HEK293 (cell line): ENCODE measurements around the gene FLNA.

Experiments used
- CTCF ChIP-seq: fragments of 450-650 bp; formaldehyde crosslinking; IDR thresholded peaks from 2 replicates; pipeline ENCODE4 v1.5.1; 2016; ENCODE audit warnings: missing biosample characterization, missing genetic modification characterization
- HOXA7 ChIP-seq: sonication (generic); formaldehyde crosslinking; IDR thresholded peaks from 2 replicates; pipeline ENCODE4 v1.8.1; 2022; ENCODE audit warnings: missing genetic modification reagents, borderline replicate concordance
- SP7 ChIP-seq: fragments of 450-650 bp; formaldehyde crosslinking; IDR thresholded peaks from 2 replicates; pipeline ENCODE4 v1.5.1; 2016; ENCODE audit warnings: missing biosample characterization, missing genetic modification characterization
- YY1 ChIP-seq: fragments of 450-650 bp; formaldehyde crosslinking; IDR thresholded peaks from 2 replicates; pipeline ENCODE4 v1.5.1; 2018; ENCODE audit warnings: missing biosample characterization, missing genetic modification characterization
- ZBTB44 ChIP-seq: fragments of 450-650 bp; IDR thresholded peaks from 2 replicates; pipeline ENCODE4 v1.5.1; 2018; ENCODE audit warnings: missing biosample characterization, mild to moderate bottlenecking, missing genetic modification characterization

- TF ChIP-seq ZBTB44, result no peak
- TF ChIP-seq CTCF (tag by site-specific recombination), result no peak
- no peak for TF ChIP-seq YY1 (tag by site-specific recombination)
- no peak for TF ChIP-seq HOXA7 (CRISPR knock-in tag)
- no peak for TF ChIP-seq SP7 (tag by site-specific recombination)
Observed at GRCh38 chrX:154358011-154358410, 16.4 kb downstream of the FLNA start.
